Neural crest cell (in vitro differentiated cells): ENCODE data around the gene ROBO2. TPM values are rescaled to one million over a fixed set of nuclear protein-coding genes. Genes with fewer than 3 reads are reported as not detected.
A peak's percentile ranks its signal among the peaks of the same experiment; 100 is the strongest.

ENCODE experiments used
- DNase-seq: peaks from one replicate; pipeline ENCODE4 v3.0.0; 2021; ENCODE audit warnings: low read depth, mixed read lengths, low spot score
- H3K27ac Mint-ChIP-seq: one replicate; pipeline ENCODE4 v1.8.0; 2021; ENCODE audit warnings: mild to moderate bottlenecking, mixed read lengths; ENCODE audit not compliant: unreplicated experiment
- H3K27me3 Mint-ChIP-seq: 2 replicates; pipeline ENCODE4 v1.8.0; 2021; ENCODE audit warnings: low read depth, mild to moderate bottlenecking, mixed read lengths
- H3K36me3 Mint-ChIP-seq: 2 replicates; pipeline ENCODE4 v1.8.0; 2021; ENCODE audit warnings: low read depth, mild to moderate bottlenecking, mixed read lengths
- H3K4me1 Mint-ChIP-seq: 2 replicates; pipeline ENCODE4 v1.8.0; 2021; ENCODE audit warnings: mixed read lengths
- H3K4me3 Mint-ChIP-seq: one replicate; pipeline ENCODE4 v1.8.0; 2021; ENCODE audit warnings: mild to moderate bottlenecking, mixed read lengths
- H3K9me3 Mint-ChIP-seq: 2 replicates; pipeline ENCODE4 v1.8.0; 2021; ENCODE audit warnings: mixed read lengths
- CTCF ChIP-seq: fragments of 200-600 bp; sonication (generic); conservative IDR thresholded peaks from 2 replicates; pipeline ENCODE4 v1.5.0; 2021; ENCODE audit warnings: antibody characterized with exemption, mild to moderate bottlenecking
- total RNA-seq: library from RNA; stranded (reverse); gene quantifications from 2 replicates; pipeline ENCODE4 v1.2.1, GENCODE V29; 2021

ROBO2 gene
- total RNA-seq, 1 donor from 2014 or later: 27.9 TPM

- Mint-ChIP-seq H3K4me1 (peaks cover 55% of the 10 kb centered on the region), H3K9me3 (peaks cover 2% of the 10 kb centered on the region), H3K36me3 (no peaks in the 10 kb centered on the region), H3K4me3 (peak overlapping the region; percentile 64), H3K27me3 (no peaks in the 10 kb centered on the region), H3K27ac (peak overlapping the region; percentile 85)
- DNase-seq: no peak
- TF ChIP-seq CTCF: no peak
Measured at GRCh38 chr3:77052051-77052501, 12.2 kb downstream of the ROBO2 start.

- Mint-ChIP-seq H3K27ac (no peak overlapping the region), H3K27me3 (no peaks in the 10 kb centered on the region), H3K4me3 (peak overlapping the region; percentile 64), H3K9me3 (peaks cover 2% of the 10 kb centered on the region), H3K36me3 (no peaks in the 10 kb centered on the region), H3K4me1 (peaks cover 55% of the 10 kb centered on the region)
- DNase-seq: no peak
- no peak for TF ChIP-seq CTCF
Measured at GRCh38 chr3:77052733-77053670, 13.1 kb downstream of the ROBO2 start.

- Mint-ChIP-seq H3K27me3 (no peaks in the 10 kb centered on the region), H3K9me3 (no peaks in the 10 kb centered on the region), H3K4me1 (peaks cover 55% of the 10 kb centered on the region), H3K4me3 (no peak overlapping the region), H3K36me3 (no peaks in the 10 kb centered on the region), H3K27ac (no peak overlapping the region)
- no peak for DNase-seq
- TF ChIP-seq CTCF: no peak
Measured at GRCh38 chr3:77053795-77054194, 13.9 kb downstream of the ROBO2 start.

GRCh38 chr3:77055841-77056341, 16.0 kb downstream of the ROBO2 start:
- no peaks in the 10 kb centered on the region for H3K27me3 Mint-ChIP-seq
- TF ChIP-seq CTCF: no peak
- peaks cover 55% of the 10 kb centered on the region for H3K4me1 Mint-ChIP-seq
- H3K36me3 Mint-ChIP-seq: peaks cover 12% of the 10 kb centered on the region
- H3K9me3 Mint-ChIP-seq: peaks cover 8% of the 10 kb centered on the region
- no peak overlapping the region for H3K4me3 Mint-ChIP-seq
- H3K27ac Mint-ChIP-seq: peak overlapping the region; percentile 7
- no peak for DNase-seq

GRCh38 chr3:77059354-77059753, 19.5 kb downstream of the ROBO2 start:
- no peak overlapping the region for H3K27ac Mint-ChIP-seq
- H3K4me3 Mint-ChIP-seq: no peak overlapping the region
- H3K36me3 Mint-ChIP-seq: peaks cover 26% of the 10 kb centered on the region
- no peaks in the 10 kb centered on the region for H3K27me3 Mint-ChIP-seq
- H3K9me3 Mint-ChIP-seq: peaks cover 10% of the 10 kb centered on the region
- no peak for DNase-seq
- TF ChIP-seq CTCF: no peak
- H3K4me1 Mint-ChIP-seq: peaks cover 20% of the 10 kb centered on the region
